Thyroid gland (tissue), 4 donors: ENCODE results near the gene IL2RA.

Experiments used
- POLR2A ChIP-seq, 2 donors: fragments of 450-650 bp; IDR thresholded peaks; one replicate each; pipeline ENCODE4 v1.6.1; 2017; ENCODE audit warnings: antibody characterized with exemption in 2 of 2, mild to moderate bottlenecking in 2 of 2, moderate library complexity in 1 of 2
- TF ChIP-seq, protein P1 (sequence below), 6 experiments: fragments of 200-600 bp in 3 of 6; fragments of 450-650 bp in 3 of 6; sonication (generic) in 3 of 6; IDR thresholded peaks; one replicate each; pipeline ENCODE4 v1.5.1; 2016 to 2019; ENCODE audit warnings: antibody characterized with exemption in 6 of 6, mild to moderate bottlenecking in 2 of 6, inconsistent platforms in 1 of 6, moderate library complexity in 1 of 6

DNA sequence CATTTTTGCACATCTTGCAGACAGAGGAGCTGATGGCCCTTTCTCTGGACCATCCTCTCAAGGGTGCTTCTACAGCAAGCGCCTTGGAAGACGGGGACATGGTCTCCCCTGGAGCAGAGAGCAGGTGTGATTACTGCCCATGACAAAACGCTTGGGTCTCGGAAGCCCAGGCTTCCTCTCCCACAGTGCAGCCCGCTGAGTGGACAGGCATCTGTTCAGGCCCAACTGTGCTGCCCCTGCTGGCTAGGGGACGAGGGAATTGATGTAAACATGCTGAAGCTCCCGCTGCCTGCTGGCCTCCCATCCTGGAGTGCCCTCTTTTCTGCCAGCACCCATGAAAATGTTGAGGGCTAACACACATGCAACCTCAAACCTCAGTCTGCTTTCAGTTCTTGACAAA, 99.1 kb downstream of the IL2RA start:
- TF ChIP-seq, protein P1, sequence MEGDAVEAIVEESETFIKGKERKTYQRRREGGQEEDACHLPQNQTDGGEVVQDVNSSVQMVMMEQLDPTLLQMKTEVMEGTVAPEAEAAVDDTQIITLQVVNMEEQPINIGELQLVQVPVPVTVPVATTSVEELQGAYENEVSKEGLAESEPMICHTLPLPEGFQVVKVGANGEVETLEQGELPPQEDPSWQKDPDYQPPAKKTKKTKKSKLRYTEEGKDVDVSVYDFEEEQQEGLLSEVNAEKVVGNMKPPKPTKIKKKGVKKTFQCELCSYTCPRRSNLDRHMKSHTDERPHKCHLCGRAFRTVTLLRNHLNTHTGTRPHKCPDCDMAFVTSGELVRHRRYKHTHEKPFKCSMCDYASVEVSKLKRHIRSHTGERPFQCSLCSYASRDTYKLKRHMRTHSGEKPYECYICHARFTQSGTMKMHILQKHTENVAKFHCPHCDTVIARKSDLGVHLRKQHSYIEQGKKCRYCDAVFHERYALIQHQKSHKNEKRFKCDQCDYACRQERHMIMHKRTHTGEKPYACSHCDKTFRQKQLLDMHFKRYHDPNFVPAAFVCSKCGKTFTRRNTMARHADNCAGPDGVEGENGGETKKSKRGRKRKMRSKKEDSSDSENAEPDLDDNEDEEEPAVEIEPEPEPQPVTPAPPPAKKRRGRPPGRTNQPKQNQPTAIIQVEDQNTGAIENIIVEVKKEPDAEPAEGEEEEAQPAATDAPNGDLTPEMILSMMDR (IDR thresholded peaks at IDR 0.05) = no peak
- no peak for TF ChIP-seq POLR2A (IDR thresholded peaks at IDR 0.05)
